ENCODE data around the gene CACNG4.

- TF ChIP-seq CTCF (IDR thresholded peaks at IDR 0.05) (no peak), EZH2phosphoT487 (IDR thresholded peaks at IDR 0.05) (no peak), EZH2 (IDR thresholded peaks at IDR 0.05) (no peak)
These were observed 32.2 kb upstream of the CACNG4 start for GRCh38 chr17:66932311-66932710.
